GM19193 (cell line): ENCODE data around the gene TAF11.

ENCODE experiments used
- POLR2A ChIP-seq: IDR thresholded peaks from 4 replicates; pipeline ENCODE4 v1.6.1; 2011; ENCODE audit not compliant: insufficient read depth, insufficient read length; ENCODE audit errors: extremely low read depth

Gene TAF11

DNA sequence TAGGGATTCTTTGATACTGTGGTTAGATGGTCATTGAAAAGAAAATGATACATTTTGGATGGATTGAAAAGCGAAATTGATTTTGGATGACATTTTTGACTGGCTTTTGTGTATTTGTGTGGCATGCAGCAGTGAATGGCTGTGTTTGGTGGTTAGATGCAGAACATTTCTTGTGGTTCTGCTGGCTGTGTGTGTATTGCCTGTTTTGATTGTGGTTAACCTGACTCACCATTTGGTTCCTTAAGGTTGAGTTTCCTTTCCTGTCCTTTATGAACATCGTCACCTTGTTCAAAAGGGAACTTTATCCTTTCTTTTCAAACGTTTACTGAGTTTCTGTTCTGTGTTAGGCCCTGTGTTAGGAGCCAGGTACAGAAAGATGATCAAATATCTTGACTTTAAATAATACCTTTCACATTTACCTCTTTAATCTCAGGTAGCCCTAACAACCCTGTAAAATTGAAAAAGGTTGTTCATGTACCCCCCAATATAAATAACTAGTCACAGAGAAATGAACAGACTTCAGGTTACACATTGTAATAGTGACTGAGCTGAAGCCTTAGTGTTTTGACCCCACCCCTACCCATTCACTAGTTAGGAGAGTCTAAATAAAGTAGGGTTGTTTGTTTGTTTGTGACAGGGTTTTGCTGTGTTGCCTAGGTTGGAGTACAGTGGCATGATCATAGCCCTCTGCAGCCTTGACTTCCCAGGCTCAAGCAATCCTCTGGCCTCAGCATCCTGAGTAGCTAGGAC, 25.0 kb upstream of the TAF11 start:
- TF ChIP-seq POLR2A: no peak

DNA sequence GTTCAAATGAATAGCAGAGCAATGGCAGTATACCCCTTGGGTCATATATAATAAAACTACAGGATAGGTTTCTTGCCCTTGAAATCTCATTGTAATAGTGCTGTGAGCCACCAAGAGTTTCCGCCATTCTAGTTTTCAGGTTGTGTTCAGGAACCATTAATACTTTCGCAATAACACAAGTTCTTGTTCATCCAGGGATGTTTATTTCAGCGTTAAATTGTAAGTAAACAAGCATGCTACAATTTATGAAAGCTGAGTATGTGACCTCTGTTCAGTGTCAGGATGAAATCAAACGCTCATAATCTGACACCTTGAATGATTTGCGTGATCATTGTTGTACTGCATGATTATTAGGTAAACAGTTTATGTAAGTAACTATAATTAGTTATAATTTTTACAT, 24.0 kb upstream of the TAF11 start:
- no peak for TF ChIP-seq POLR2A

- TF ChIP-seq POLR2A: no peak
Measured at GRCh38 chr6:34909320-34909883, 21.6 kb upstream of the TAF11 start.

- TF ChIP-seq POLR2A: no peak
Measured at GRCh38 chr6:34908194-34908593, 20.4 kb upstream of the TAF11 start.

DNA sequence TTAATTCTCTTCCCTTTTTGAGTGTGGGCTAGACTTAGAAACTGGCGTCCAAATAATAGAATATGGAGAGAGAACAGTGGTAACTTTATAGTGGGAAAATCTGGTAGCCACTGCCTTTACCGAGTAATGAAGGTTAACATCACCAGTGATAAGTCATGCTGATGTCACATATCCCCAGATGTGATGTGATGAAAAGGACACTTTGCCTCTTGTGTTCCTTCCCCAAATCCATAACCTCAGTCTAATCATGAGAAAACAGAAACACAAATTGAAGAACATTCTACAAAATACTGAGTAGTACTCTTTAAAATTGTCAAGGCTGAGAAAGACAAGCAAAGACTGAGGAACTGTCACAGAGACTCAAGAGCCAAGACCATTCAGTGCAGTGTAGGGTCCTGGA, 19.0 kb upstream of the TAF11 start:
- TF ChIP-seq POLR2A: no peak

DNA sequence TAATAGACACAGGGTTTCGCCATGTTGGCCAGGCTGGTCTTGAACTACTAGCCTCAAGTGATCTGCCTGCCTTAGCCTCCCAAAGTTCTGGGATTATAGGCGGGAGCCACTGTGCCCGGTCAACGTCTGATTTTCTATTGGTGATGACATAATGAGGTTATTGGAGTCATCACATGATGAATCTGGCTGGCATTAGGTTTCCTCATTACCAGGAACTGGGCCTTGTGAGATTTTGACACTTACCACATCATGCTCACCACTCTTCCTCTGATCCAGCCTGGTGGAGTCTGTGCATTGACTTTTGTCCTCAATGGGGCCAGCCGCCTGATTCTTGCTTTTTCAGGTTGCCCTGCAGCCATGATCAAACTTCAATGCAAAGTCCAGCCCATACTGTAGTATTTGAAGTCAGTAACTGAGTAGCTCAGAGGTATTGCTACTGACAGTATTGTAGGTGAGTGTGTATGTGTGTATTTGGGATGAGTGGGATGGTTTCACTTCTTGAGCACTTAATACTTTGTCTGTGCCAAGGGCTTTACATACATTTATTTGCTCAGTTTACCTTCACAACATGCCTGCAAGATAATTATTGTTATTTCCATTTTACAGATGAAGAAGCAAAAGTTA, 17.3 kb upstream of the TAF11 start:
- TF ChIP-seq POLR2A: no peak

GRCh38 chr6:34901930-34902329, 14.1 kb upstream of the TAF11 start:
- TF ChIP-seq POLR2A: no peak

DNA sequence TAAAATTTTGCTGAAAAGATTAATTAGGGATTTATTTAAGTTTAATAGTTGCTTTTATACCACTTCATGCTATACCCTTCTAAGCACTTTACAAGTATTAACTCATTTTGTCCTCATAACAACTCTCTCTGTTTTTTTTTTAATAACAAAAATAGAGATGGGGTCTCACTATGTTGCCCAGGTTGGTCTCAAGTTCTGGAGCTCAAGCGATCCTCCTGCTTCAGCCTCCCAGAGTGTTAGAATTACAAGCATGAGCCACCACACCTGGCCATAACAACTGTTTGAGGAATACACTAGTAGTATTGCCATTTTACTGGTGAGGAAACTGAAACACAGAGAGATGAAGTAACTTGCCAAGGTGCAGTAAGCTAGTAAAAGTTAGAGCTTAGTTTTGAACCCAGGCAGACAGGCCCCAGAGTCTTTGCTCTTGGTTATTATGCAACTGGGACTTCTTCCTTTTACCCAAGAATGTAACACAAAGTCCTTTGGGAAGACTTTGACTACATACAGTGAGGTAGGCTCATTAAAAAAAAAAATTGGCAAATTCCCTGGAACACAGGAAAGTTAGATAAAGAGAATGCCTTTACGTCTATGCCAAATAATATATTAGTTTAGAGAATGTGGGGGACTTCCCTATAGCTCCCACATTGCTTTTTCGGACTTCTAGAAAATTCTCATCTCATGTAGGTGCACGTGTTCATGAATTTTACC, 12.6 kb upstream of the TAF11 start:
- TF ChIP-seq POLR2A: no peak

DNA sequence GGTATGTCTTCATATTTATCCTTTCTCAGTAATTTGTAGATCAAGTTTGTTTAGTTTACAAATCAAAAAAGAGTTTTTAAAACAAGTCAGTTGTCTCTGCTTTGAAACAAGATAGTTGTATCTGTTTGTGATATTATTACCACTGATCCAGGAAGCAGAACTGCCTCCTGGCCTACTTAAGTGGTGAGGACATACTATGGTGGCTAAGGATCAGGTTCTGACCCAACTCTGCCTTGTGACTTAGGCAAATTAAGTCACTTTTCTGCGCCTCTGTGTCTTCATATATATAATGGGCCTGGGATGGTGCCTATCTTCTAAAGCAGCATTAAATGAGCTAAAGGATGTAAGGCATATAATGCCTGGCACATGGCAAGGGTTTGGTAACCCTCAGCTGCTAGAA, 9.9 kb upstream of the TAF11 start:
- TF ChIP-seq POLR2A: no peak

- no peak for TF ChIP-seq POLR2A
Measured at GRCh38 chr6:34897130-34897529, 9.3 kb upstream of the TAF11 start.

DNA sequence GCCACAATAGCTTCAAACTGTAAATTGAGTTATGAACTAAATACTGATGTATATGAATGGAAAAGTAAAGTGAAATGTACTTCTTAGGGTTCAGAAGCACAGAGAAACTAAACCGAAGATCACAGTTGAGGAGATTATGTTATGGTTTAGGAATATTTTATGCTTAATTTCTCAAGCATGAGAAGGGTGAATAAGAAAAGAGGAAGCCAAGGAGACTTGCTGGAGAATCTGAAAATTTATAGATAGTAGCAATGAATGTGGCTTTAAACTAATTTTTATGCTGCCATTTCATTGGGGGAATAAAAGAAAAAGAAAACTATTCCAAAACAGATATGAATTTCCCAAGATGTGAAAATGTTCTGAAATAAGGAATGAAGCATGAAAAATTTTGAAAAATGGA, 6.9 kb upstream of the TAF11 start:
- TF ChIP-seq POLR2A: no peak

DNA sequence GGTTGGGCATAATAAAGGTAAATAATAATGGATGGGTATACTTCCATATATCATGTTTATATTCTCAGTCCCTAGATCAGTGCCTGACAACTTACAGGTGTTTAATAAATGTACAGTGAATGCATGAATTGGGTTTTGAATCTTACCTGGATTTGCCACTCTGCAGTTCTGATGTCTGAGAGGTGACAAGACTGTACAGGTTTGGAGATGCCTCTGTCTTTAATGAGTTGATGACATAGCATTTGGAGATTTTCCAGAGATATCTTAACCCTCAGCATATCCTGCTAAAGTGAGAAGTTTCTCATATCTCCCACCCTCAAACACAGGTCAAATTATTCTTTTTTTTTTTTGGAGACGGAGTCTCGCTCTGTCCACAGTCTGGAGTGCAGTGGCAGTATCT, 3.5 kb upstream of the TAF11 start:
- TF ChIP-seq POLR2A: no peak

DNA sequence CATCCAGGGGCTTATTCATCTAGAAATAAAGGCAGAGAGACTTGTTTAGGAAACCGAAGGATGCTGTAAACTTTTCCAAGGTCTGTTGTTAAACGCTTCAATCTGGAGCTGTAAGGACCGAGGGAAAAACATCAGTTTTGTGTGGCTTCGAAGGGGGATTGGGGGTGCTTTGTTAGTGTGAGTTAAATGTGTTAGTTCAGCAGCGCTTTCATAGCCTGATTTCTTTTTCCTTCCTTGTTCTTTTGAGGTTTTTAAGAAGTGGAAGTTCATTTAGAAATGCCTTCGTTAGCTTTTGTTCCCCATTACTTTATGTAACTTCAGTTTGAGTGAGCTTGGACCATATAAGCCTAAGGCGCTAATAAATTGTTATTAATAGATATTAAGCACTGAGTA, 2.7 kb upstream of the TAF11 start:
- TF ChIP-seq POLR2A: no peak

DNA sequence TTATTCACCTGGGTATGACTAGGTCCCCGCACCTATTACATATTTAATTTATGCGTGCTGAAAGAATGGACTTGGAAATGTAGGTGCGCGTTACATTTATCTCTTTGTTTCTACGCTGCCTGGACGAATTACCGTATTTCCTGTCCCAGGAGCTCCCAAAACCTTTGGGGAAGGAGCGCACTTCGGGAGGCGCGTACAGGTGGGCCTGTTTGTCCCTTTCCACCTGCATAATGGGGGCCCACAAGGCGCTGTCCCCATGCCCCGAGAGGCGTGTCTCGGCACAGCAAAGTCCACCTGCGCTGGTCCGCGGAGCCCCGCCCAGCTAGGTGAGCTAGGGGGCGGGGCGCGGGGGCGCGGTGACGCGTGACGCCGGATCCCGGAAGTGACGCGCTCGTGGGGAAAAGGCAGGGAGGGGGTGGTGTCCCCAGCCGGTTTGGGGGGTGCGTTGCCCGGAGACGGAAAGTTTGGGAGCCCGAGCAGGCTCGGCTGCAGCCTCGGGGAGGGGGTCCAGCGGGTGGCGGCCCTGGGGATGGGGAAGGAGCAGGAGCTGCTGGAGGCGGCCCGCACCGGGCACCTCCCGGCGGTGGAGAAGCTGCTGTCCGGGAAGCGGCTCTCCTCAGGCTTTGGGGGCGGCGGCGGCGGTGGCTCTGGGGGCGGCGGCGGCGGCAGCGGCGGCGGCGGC, 1.2 kb upstream of the TAF11 start, which contains the start of gene ANKS1A:
TSS of gene ANKS1A (plus strand) at position 382 of the 682 bp plus-strand sequence. CDS start at position 530, 148 bp downstream.
- peak; percentile 50 for TF ChIP-seq POLR2A

DNA sequence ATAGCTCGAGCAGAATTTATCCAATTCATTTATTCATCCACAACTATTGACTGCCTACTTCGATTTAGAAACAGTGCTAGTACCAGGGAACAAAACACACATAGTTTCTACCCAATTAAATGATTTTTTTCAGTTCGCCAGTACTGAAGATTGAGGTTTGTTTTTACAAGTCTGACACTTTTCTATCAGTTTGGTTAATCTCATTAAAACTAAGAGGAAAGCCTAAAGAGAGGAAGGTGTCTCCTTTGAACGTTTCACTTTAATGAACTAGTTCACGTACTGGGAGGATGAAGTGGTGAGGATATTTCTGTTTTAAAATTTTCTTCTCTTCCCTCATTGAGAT, 643 bp upstream of the TAF11 start:
- no peak for TF ChIP-seq POLR2A
